K562 treated with DMSO at 1 percent for 12 hours (cell line): ENCODE results near the gene S100Z. TPM values are rescaled to one million over a fixed set of nuclear protein-coding genes. Genes with fewer than 3 reads are reported as not detected.

ENCODE experiments used
- total RNA-seq: library from RNA; unstranded; fragments of 300-600 nt; gene quantifications from 2 replicates; pipeline ENCODE4 v1.2.3, GENCODE V29; 2022; ENCODE audit not compliant: insufficient read depth

S100Z gene
- not detected in 2 replicates for total RNA-seq

GRCh38 chr5:76849419-76850291, at the start of gene S100Z:
Gene S100Z, plus strand, starts transcription at chr5:76850014. Its CDS starts 25,346 bp downstream, at chr5:76875360.

DNA sequence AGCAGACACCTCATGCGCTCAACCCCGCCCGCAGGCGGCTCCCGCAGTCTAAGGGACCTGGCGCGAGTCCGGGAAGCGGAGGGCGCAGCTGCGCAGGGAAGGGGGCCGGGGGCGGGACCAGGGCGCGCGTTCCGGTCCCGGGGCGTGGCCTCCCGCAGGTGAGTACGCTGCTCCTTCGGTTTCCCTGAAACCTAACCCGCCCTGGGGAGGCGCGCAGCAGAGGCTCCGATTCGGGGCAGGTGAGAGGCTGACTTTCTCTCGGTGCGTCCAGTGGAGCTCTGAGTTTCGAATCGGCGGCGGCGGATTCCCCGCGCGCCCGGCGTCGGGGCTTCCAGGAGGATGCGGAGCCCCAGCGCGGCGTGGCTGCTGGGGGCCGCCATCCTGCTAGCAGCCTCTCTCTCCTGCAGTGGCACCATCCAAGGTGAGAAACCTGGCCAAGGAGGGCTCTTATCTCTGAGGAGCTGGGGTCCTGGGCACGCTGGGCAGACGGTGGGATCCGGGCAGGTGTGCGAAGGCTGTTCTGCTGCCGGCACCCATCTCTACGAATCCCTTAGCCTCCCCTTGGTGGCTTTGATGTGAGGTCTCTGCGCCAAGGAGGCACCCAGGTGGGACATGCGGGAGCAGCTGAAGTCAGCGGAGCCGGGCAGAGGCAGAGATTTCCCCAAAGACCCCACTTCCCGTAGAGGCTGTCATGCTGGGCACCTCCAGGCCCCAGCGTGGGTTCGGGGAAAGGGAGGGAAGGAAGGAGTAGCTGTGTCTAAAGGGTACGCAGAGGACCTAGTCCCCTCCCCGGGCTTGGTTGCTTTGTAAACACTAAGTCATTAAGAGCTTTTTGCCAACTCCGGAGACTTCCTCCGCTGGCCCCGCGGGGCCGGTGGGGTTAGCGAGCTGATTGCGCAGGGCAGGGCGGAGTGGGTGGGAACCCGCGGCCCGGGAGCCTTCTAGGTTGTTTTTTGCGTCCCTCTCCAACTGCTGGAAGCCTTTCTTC, 30.7 kb upstream of the S100Z start, which contains the start of gene F2RL1:
Gene F2RL1, plus strand, starts transcription at position 187 of the 988 bp plus-strand sequence. Its CDS starts 153 bp downstream, at position 340.

DNA sequence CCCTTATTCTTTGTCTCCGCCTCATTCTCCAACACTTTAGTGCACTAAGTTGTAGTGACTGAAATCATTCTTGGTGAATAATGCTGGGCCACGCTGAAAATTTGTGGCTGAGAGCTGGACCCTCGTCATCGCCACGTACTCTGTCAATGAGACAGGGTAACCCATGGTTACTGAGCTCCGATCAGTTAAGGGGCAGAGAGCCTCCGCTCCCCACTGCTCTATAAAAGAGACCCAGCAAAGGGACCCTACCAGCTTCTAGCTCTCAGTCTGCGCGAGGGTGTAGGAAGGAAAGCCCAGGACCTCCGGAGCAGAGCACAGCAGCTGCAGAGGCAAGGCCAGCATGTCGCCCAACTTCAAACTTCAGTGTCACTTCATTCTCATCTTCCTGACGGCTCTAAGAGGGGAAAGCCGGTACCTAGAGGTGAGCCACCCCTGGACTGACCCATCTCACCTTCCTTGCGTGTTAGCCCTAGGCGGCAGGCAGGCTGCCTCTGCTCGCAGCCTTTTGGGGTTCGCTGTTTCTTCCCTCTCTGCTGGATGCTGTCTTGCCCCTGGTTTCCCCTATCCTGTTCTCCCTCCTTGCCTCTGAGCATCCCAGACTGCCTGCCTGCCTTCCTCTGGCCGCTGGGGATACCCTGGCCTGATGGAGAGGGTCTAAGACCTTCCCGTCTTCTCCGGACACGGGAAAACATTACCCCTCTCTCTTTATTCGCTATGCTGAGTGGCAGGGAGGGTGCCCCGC, 103.2 kb downstream of the S100Z start, which contains the start of gene CRHBP:
Gene CRHBP, plus strand, starts transcription at position 251 of the 742 bp plus-strand sequence. Its CDS starts 90 bp downstream, at position 341.

Other genes starting within 250 kb of the S100Z start
- not detected in 2 replicates for gene F2RL2, start 226.6 kb upstream of the S100Z start, total RNA-seq
- 3.4 and 8.6 TPM in 2 replicates for gene F2R, start 133.9 kb upstream of the S100Z start, total RNA-seq
- not detected in 2 replicates for gene F2RL1, start 31.0 kb upstream of the S100Z start, total RNA-seq
- not detected in 2 replicates for gene CRHBP, start 103.0 kb downstream of the S100Z start, total RNA-seq
- 5.7 and 14.7 TPM in 2 replicates for gene AGGF1, start 180.4 kb downstream of the S100Z start, total RNA-seq
- not detected in 2 replicates for gene ZBED3, start 237.3 kb downstream of the S100Z start, total RNA-seq